ENCODE results near the gene HUNK. TPM values are rescaled to one million over a fixed set of nuclear protein-coding genes. Genes with fewer than 3 reads are reported as not detected.

HUNK gene
- total RNA-seq, 1 experiment from 2014 or later: not detected

- Histone ChIP-seq H3K4me3 (no peak overlapping the region), H3K9me2 (ENCODE audit: insufficient read depth) (no peaks in the 10 kb centered on the region), H4K20me1 (ENCODE audit: insufficient read depth) (no peaks in the 10 kb centered on the region), H3K4me1 (replicated peaks; ENCODE audit: insufficient read depth) (no peaks in the 10 kb centered on the region), H3K4me2 (no peak overlapping the region), H3K79me2 (ENCODE audit: low read depth) (no peaks in the 10 kb centered on the region), H2AFZ (no peak overlapping the region), H3K27ac (no peak overlapping the region), H3K9me3 (ENCODE audit: insufficient read depth, low read depth) (no peaks in the 10 kb centered on the region), H3F3A (ENCODE audit: insufficient read depth, low read depth) (no peaks in the 10 kb centered on the region), H3K36me3 (ENCODE audit: low read depth) (no peaks in the 10 kb centered on the region), H3K27me3 (ENCODE audit: insufficient read depth, low read depth) (peaks cover 49% of the 10 kb centered on the region; the same call in 1 of the 2 replicates)
- intact Hi-C loops (cut with micrococcal nuclease; ENCODE audit: unreplicated experiment): no loop called here
- TF ChIP-seq EZH2 (IDR thresholded peaks at IDR 0.05; ENCODE audit: low read depth): no peak
- no peak for TF ChIP-seq CTCF (conservative IDR thresholded peaks at IDR 0.05)
- DNase-seq: no peak
- BruUV-seq (replicated peaks): no TSS peak
- CTCF ChIA-PET: no interaction called here
- POLR2A ChIA-PET (ENCODE audit: unreplicated experiment): no interaction called here
These were observed 50.1 kb downstream of the HUNK start for GRCh38 chr21:31922881-31923280.

GRCh38 chr21:31923756-31924155 lies 50.9 kb downstream of the HUNK start:
- no peak for TF ChIP-seq CTCF (conservative IDR thresholded peaks at IDR 0.05)
- TF ChIP-seq EZH2 (IDR thresholded peaks at IDR 0.05; ENCODE audit: low read depth): no peak
- Histone ChIP-seq H3K36me3 (ENCODE audit: low read depth) (no peaks in the 10 kb centered on the region), H3K4me3 (no peak overlapping the region), H3K27ac (no peak overlapping the region), H3K4me2 (no peak overlapping the region), H2AFZ (no peak overlapping the region), H3K4me1 (replicated peaks; ENCODE audit: insufficient read depth) (no peaks in the 10 kb centered on the region), H3K9me2 (ENCODE audit: insufficient read depth) (no peaks in the 10 kb centered on the region), H3K9me3 (ENCODE audit: insufficient read depth, low read depth) (no peaks in the 10 kb centered on the region), H4K20me1 (ENCODE audit: insufficient read depth) (no peaks in the 10 kb centered on the region), H3K79me2 (ENCODE audit: low read depth) (no peaks in the 10 kb centered on the region), H3K27me3 (ENCODE audit: insufficient read depth, low read depth) (peaks cover 52% of the 10 kb centered on the region; the same call in 1 of the 2 replicates), H3F3A (ENCODE audit: insufficient read depth, low read depth) (no peaks in the 10 kb centered on the region)
- CTCF ChIA-PET: no interaction called here
- intact Hi-C loops (cut with micrococcal nuclease; ENCODE audit: unreplicated experiment): no loop called here
- POLR2A ChIA-PET (ENCODE audit: unreplicated experiment): no interaction called here
- BruUV-seq (replicated peaks): no TSS peak
- DNase-seq: no peak

- no peak overlapping the region for H3K4me2 ChIP-seq
- peaks cover 56% of the 10 kb centered on the region for H3K27me3 ChIP-seq (ENCODE audit: insufficient read depth, low read depth)
- no peaks in the 10 kb centered on the region for H3K9me3 ChIP-seq (ENCODE audit: insufficient read depth, low read depth)
- no peaks in the 10 kb centered on the region for H4K20me1 ChIP-seq (ENCODE audit: insufficient read depth)
- no peaks in the 10 kb centered on the region for H3K9me2 ChIP-seq (ENCODE audit: insufficient read depth)
- ChIA-PET POLR2A (ENCODE audit: unreplicated experiment) (no interaction called here), CTCF (no interaction called here)
- no peaks in the 10 kb centered on the region for H3K4me1 ChIP-seq (replicated peaks; ENCODE audit: insufficient read depth)
- no peak for DNase-seq
- no TSS peak for BruUV-seq (replicated peaks)
- no peak overlapping the region for H2AFZ ChIP-seq
- no peaks in the 10 kb centered on the region for H3K79me2 ChIP-seq (ENCODE audit: low read depth)
- H3K27ac ChIP-seq: no peak overlapping the region
- H3K36me3 ChIP-seq (ENCODE audit: low read depth): no peaks in the 10 kb centered on the region
- H3F3A ChIP-seq (ENCODE audit: insufficient read depth, low read depth): no peaks in the 10 kb centered on the region
- intact Hi-C loops (cut with micrococcal nuclease; ENCODE audit: unreplicated experiment): no loop called here
- H3K4me3 ChIP-seq: no peak overlapping the region
- TF ChIP-seq CTCF (conservative IDR thresholded peaks at IDR 0.05) (no peak), EZH2 (IDR thresholded peaks at IDR 0.05; ENCODE audit: low read depth) (no peak)
These were observed 51.7 kb downstream of the HUNK start for GRCh38 chr21:31924548-31924947.

Measured in PC-9 (cell line).